Fibroblast of skin of right biceps (primary cell): Measurements from ENCODE around the gene SMYD3.

Experiments
- DNase-seq: peaks from one replicate; pipeline ENCODE4 v3.0.0-alpha.2; 2013

Gene SMYD3

DNA sequence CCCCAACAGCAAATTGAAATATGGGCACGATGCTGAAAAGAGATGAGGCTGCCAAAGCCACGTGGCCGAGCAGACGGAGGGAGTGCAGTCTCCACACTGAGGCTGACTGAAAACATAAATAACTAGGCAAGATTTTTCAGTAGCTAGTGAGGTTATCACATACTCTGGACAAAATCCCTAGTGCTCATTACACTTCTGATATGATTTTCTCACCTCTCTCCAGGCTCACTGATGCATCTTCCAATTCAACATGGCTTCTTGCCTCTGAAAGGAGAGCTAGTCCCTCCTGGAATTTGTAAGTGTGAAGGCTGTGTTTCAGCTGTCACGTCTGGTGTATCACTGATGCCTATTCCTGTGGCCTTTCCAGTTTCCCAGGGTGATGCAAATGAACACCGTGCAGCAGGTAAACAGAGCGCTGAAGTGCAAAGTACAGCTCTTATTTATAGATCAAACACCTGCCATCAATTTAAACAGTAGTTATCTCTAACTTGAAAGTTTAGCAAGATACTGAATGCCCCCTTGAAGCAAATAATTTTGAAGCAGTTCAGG, 696.2 kb downstream of the SMYD3 start:
- DNase-seq: no peak

DNA sequence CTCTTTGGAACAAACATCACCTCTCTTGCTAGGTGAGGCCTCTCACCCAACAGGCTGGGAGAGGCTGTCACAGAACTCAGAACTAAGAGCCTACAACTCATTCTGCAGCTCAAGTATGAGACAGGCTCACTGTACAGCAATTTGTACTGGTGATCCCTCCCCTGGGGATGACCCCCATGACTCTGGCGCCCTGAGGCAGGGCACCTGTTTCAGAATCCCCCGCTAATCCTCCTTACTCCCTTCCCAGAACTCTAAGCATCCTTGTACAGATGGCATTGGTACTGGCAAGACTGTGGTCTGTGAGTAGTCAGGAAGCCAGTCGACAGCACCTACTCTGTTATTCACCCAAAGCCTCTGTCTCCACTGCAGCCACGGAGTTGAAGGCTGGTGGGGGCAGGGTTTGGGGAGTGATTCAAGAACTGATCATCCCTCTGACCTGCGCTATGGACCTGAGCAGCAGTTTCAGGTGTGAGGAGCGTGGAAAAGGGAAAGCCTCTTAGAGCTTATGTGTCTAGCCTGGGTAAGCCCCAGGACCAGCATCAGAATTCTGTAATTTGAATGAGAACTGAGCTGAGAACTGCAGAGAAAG, 696.8 kb downstream of the SMYD3 start:
- no peak for DNase-seq

DNA sequence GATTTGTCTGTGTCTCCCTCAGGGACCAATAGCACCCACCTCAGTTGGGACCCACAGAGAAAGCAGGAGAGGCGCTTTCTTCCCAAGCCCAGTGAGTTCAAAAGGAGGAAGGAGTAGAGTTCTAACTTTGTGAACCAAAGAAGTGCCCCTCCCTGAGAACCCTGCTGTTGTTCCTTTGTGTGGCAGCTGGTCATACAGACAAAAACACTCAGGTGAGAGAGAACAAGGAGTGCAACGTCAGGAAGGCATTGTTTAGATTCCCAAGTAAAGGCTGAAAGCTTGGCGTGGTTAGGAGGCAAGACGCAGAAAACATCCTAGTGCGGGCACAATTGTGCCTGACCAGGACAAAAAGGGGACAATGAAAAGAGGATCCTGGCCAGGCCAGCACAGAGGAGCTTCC, 697.7 kb downstream of the SMYD3 start:
- DNase-seq: no peak

DNA sequence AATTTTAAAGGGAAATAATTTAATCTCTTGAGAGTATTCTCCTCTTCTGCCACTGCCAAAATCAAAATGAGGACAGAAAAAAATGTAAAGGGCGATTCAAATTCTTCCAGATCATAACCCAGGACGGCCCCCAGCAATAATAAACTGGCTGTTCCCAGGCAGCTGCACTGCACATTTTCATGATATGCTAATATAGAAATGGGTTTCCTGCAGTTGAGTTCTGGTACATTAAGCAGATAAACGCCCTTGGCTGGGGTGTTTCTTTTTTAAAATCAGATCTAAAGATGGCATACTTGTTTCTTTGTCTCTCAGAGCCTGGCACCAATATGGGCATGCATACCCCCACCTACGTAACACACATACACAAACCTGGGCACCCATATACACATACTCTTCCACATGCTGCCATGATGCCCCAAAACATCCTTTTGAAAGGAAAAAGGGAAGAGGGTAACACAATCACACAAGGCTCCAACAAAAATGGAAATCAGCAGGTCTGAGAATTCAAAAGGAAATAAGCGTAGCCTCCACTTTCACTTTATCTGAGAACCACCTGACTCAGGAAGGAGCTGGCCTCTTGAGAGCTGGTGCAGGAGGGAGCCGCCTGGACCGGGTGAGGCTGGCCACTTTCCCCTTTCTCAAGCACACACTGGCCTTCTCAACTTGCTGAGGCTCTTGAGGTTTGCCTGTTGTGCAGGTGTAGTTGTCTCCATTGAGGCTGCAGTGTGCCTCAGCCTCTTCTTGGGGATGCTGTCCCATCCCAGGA, 698.9 kb downstream of the SMYD3 start:
- DNase-seq: no peak

DNA sequence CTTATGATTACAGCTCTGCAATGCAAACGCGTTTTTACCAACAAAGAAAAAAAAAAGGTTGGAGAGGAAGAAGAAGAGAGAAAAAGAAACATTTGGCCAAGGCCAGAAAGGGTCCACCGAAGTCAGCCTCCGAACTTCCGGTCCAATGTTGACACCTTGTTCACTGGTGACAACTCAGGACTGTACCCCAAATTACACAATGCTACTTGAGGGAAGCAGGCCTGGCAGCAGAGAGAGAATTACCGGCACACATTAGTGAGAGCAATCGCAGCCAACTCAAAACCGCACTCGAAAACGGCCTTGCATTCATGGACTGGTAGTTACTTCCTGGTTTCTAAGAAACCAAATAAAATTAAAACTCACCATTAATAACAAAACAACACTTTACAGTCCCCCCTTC, 699.8 kb downstream of the SMYD3 start:
- peak; percentile 46 for DNase-seq

DNA sequence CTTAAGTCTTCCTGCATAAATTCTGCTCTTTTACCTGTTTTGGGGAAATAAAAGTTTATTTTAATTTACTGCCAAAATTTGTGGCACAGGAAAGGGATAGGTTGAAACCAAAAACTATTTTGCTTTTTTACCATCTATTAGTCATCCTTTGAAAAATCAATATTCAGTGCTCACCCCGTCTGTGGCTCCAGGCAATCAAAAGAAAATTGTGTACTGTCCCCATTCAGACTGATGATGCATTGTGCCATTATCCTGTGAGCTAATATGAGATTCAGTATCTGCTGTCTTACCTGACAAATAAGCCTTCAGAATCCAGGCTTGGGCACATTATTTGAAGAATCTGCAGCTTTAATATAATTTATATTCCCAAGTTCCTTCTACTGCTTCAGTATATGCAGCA, 701.5 kb downstream of the SMYD3 start:
- DNase-seq: no peak

DNA sequence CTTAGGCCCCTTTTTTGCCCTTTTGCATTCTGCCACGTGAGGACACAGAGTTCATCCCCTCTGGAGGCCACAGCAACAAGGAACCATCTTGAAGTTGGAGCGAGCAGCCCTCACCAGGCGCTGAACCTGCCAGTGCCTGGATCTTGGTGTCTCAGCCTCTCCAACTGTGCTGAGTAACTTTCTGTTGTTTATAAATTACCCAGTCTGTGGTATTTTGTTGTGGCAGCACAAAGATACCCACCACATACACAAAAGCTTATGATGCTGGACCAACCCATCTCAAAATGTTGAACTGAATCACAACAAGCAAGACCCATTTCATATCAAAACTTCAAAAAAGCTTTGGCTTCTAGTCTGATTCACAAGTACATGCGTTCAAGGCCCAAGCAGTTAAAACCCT, 702.4 kb downstream of the SMYD3 start:
- no peak for DNase-seq

DNA sequence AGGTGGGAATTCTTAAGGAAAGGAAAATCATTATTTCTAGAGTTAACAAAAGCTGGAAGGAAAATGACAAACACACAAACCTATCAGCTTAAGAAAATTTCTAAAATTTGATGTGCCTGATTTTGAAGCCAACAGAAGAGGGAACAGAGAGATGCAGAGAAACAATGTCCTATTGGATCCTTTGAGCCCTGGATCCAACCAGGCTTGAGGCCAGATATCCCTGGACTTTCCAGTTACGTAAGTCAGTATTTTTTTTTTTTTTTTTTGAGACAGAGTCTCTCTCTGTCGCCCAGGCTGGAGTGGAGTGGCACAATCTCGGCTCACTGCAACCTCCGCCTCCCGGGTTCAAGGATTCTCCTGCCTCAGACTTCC, 703.4 kb downstream of the SMYD3 start:
- no peak for DNase-seq

DNA sequence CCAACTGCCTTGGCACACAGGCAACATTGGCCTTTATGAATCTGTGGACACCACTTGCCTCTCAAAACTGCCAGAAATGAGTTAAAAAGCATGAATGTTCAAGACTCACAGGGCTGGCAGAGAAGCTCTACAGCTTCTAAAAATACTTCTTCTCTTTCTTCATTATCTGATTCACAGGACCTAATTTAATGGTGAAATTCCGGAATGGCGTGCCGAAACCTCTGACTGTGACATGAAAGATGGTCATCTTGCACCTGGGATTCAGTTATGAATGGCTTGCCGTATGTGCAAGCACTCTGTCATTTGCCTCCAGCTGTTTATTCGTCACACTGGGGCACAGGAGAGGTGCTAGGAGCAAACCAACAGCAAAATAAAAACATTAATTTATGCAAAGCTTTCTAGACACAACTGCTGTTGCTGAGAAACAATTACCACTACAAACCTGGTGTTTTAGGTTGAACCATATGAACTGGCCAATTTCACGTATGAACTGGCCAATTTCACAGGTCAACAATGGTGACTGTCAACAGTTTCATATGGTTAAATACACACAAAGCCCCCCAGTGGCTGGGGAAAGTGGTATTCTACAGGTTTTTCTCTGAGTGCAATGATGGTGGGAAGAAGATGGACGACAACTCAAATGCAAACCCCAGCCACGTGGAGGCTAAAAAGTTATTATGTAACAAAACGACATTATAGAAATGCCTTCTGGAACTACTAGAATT, 704.0 kb downstream of the SMYD3 start:
- DNase-seq: peak; percentile 15

DNA sequence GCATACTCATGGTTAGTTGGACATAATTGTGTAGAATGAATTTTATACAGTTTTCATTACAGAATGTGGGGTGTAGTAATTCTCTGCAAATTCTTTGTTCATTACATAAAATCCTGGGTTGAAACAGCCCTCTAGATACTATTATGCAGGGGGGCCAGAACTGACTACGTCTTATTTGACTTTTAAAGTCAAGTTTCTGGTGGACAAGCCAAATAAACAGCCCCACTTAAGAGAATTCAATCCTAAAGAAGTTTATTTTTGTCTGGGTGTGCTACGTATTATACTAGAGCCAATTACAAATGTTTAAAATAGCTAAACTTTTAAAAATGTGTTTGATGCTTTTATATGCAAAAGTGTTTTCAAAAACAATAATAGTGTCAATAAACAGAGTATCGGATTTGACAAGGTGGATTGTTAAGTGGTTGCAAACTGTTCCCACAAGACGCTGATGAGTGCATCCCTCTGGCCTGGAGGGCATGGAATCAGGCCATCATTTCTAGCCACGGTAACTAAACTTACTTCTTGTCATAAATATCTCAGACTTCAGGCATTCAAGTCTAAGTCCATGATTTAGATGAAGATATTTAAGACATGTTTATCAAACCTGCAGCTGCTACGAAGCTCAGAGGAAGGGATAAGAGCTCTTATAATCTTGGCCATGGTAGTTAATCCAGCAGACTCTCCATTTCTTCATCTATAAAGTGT, 706.0 kb downstream of the SMYD3 start:
- DNase-seq: no peak

DNA sequence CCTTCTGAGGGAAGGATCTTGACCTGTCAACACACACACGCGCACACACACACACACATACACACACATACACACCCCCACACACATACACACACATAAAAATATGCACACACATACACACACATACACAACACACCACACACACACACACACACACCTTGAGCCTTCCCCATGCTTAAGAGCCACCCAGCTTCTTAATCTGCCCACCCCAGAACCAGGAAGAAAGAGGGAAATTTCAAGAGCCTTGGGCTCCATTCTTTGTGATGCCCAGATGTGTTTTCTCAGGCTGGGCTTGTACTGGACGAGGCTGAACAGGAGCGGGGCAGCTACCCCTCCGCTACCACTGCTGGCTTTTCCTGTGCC, 708.7 kb downstream of the SMYD3 start:
- DNase-seq: no peak

DNA sequence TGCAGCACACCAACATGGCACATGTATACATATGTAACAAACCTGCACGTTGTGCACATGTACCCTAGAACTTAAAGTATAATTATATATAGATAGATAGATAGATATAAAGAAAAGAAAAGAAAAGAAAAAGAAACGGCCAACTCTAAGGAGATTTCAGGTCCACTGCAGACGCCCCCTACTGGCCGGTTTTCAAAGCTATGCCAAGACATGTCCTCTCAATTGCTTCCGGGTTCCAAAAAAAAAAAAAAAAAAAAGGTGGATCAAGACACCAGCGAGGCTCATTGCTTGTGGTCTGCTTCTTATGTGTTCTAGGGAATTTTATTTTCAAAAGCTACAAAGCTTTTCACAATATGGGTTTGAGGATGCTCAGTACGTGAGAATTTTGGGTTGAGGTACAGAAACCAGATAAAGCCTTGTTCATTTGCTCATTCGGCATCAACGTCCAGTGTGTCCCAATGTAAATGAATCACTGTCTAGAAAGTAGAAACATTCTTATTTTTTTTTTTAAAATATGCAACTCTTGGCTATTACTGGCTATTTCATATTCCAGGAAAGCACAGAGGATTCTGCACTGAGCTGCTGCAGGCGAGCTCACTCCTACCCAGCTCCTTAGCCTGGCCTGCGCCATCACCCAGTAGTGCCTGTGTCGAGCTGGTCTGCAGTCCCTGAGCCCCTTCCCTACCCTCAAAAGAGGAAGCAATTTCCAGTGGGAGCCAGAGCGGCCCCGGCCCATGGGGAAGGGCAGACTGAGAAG, 709.3 kb downstream of the SMYD3 start:
- peak; percentile 43 for DNase-seq

DNA sequence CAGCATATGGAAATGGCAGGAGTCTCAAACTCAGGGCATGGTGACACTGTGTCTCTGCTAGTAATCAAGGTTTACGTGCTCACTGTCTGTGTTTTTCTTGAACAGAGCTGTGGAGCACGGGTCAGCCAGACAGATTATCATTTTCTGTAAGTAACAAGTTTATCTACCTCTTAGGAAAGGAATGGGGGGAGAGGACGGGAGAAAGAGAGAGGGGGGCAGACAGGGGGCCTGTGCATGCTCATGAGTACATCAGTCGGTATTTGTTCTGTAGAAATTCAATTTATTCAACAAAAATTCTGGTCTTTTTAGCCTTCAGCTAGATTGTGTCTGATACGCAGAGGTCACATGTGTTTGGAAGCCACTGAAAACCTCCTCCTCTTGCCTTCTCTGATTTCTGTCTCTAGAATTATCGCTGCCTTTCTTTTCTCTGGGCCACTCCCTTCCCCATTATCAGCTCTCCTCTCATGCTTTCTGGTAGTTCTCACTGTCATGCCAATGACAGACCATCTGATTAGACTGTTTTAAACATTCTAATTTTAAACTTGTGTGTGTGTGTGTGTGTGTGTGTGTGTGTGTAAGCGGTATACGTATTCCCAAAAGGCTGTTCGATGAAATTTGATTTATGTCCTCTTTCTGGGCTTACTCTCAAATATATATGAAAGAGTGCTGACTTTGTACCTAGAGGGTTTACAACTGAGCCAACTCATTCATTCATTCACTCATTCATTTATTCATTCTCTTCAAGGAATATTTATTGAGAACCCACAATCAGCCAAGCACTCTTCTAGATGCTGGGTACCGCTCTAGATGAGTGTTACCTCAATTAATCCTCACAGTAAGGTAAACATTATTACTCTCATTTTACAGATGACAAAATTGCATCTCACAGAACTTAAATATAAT, 715.4 kb downstream of the SMYD3 start:
- DNase-seq: peak; percentile 46

DNA sequence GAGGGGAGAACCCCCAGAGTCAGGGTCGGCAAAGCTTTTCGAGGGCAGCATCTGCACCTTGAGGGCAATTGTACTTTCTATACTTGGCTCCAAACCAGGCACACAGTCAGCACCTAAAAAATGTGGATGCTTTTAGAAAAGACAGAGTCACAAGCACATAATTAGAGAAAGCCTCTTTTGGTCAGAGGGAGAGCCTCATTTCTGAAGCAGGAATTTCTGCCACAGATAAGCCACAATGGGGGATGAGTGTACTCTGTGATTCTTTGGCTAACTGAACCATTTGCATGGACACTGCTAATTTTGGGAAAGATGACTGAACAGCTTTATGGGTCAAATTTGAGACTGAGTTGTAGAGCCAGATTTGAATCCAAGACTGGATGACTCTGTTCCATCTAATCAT, 716.6 kb downstream of the SMYD3 start:
- peak; percentile 88 for DNase-seq

DNA sequence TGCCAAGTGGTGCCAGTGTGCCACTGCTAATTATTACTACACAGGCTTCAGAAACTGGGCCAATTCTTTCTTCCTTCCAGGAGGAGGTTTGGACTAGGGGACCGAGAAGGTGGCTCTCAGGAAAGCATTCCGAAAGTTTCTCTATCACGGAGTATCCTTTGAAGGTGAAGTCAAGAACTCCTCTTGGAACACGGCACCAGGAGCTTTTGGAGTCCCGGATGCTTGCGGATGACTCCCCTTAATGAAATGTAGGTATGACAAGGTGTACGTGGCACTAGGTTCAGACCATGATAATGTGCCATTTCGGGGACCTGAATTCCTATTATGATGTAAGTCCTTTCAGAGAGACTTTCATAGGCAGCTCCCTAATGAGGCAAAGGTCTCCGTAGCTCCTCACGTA, 718.2 kb downstream of the SMYD3 start:
- no peak for DNase-seq

DNA sequence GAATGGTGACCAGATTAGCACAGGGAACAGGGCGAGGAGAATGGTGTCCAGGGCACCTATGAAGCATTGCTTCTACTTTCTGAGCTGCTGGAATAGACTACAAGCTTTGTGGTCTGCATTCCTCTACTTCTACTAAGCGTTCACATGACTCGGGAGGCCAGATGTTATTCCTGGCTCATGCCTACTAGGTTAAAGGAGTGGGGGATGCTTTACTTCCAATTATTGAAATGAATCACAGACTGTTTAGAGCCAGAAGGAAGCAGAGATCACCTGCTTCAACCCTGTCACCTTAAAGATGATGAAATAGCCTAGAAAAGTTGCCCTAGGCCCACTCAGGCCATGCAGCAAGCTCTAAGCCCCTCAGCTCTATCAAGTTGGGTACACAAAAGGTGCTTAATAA, 718.8 kb downstream of the SMYD3 start:
- peak; percentile 97 for DNase-seq

DNA sequence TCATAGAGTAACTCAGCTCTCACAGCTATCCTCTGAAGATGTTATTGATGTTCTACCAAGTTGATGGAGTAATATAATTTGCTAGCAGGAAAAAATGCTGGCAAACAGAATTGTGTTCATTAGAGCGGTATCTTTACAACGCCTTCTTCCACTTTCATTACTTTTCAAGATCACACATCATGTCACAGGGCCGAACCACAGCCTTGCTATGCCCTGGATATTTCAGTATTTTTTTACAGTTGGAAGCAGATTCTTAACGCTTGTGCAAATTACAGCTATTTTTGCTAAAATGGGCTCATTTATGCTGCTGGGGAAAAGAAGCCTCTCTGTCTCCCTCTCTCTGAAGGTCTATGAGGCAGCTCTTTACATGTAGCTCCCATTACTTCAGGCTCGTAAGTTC, 720.1 kb downstream of the SMYD3 start:
- DNase-seq: no peak

DNA sequence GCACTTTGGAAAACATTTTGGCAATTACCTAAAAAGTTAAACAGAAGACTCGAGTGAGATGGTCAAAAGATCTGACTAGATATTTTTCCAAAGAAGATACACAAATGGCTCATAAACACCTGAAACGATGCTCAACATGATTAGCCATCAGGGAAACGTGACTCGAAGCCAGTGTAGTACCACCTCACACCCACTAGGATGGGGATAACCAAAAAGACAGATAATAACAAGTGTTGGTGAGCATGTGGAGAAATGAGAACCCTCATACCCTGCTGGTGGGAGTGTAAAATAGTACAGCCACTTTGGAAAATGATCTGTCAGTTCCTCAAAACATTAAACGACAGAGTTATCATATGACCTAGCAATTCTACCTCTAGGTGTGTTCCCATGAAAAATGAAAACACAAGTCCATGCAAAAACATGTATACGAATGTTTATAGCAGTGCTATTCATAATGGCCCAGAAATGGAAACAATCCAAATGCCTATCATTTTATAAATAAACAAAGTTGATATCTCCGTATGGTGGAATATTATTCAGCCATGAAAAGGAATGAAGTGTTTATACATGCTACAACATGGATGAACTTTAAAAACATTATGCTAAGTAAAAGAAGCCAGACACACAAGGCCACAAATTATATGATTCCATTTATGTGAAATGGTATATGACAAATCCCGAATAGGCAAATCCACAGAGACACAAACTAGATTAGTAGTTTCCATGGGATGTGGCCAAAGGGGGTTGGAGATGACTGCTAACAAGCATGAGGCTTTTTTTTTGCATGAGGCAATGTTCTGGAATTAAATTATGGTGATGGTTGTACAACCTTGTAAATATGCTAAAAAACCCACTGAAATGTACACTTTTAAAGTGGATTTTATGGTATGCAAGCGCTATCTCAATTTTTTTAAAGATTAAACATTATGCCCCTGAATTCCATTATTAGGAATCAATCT, 727.0 kb downstream of the SMYD3 start:
- DNase-seq: peak; percentile 63

DNA sequence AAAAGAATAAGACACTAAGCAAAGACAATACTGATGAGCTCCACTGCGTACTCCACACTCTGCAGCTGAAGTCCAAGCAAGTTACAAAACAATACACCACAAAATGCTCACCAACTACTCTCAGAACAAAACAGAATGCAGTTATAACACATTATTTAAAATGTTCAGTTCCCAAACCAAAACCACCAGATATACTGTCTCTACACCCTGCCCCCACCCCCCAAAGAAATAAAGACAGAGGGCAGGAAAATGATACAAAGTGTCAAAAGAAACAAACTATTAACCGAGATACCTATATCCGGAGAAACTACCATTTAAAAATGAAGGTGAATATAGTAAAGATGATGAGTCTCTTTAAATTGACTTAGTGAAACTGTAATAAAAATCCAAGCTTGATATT, 729.3 kb downstream of the SMYD3 start:
- DNase-seq: no peak

DNA sequence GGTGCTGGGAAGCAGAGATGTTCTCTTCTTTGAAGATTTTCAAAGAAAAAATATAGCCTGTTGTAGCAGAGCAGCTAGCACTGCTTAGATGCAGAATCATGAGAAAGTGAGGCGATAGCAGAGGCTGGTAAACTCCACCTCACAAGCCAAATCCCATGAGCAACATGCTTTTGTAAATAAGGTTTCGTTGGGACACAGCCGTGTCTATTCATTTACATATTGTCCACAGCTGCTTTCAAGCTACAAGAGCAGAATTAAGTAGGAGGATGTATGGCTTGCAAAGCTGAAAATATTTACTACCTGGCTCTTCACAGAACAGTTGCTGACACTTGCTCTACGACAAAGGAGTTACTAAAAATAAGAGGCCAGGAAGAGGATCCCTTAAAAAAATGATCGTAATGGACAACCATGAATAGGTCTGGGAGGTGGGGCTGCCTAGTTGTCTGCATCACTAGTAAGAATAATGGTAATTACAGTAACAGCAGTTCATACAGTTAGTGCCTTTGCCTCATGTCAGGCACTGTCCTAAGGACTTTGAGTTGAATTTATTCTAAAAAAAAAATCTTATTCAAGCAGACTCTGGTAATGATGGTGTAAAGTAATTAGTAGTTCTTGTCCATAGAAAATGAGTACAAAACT, 730.3 kb downstream of the SMYD3 start:
- no peak for DNase-seq
